Body of pancreas (tissue), 4 donors: Measurements from ENCODE around the gene ZNF605.

Experiments used
- POLR2A ChIP-seq, 3 donors: fragments of 450-650 bp; IDR thresholded peaks; one replicate each; pipeline ENCODE4 v1.6.1; 2016; ENCODE audit warnings: antibody characterized with exemption in 3 of 3, mild to moderate bottlenecking in 2 of 3
- TF ChIP-seq, protein P1 (sequence below), 7 experiments: fragments of 450-650 bp in 4 of 7; fragments of 200-600 bp in 3 of 7; sonication (generic) in 3 of 7; IDR thresholded peaks; one replicate each; pipeline ENCODE4 v1.5.1; 2016 to 2019; ENCODE audit warnings: antibody characterized with exemption in 7 of 7

DNA sequence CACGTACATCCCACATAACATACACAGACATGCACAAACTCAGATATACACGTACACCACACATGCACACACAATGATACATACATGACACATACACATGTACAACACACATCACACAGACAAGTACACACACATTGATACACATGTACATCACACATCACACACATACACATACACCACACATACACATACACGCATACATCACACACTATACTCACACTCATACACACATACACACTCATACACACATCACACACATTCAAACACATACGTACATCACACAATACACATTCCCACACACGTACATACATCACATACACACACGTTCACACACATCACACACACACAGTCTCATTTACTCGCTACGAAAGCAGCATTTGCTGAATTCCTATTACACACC is 4.5 kb downstream of the ZNF605 start:
- TF ChIP-seq, protein P1, sequence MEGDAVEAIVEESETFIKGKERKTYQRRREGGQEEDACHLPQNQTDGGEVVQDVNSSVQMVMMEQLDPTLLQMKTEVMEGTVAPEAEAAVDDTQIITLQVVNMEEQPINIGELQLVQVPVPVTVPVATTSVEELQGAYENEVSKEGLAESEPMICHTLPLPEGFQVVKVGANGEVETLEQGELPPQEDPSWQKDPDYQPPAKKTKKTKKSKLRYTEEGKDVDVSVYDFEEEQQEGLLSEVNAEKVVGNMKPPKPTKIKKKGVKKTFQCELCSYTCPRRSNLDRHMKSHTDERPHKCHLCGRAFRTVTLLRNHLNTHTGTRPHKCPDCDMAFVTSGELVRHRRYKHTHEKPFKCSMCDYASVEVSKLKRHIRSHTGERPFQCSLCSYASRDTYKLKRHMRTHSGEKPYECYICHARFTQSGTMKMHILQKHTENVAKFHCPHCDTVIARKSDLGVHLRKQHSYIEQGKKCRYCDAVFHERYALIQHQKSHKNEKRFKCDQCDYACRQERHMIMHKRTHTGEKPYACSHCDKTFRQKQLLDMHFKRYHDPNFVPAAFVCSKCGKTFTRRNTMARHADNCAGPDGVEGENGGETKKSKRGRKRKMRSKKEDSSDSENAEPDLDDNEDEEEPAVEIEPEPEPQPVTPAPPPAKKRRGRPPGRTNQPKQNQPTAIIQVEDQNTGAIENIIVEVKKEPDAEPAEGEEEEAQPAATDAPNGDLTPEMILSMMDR (IDR thresholded peaks at IDR 0.05), result no peak
- no peak for TF ChIP-seq POLR2A (IDR thresholded peaks at IDR 0.05)
